ENCODE data around the gene KCNH8.

DNA sequence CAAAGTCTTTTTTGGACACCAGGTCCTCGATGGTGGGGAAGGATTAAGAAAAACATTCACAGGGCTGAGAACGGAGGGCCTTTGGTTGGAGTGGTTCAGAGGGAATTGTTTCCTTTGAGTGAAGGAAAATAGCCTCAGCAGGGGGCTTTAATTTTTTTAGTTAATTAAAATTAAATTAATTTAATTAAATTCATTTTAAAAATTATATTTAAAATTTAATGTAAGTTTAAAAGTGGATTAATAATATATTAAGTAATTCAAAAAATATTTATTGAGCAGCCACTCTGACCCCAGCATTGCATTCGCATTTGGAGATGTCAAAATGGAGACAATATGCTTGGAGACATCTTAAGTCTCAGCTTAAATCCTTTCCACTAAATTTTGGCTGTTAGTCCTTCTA, 136.7 kb downstream of the KCNH8 start:
- TF ChIP-seq PATZ1 (CRISPR knock-in tag; IDR thresholded peaks at IDR 0.05; ENCODE audit: borderline replicate concordance): no peak
- no peak for TF ChIP-seq ZNF70 (CRISPR knock-in tag; IDR thresholded peaks at IDR 0.05)
- TF ChIP-seq, protein P1, sequence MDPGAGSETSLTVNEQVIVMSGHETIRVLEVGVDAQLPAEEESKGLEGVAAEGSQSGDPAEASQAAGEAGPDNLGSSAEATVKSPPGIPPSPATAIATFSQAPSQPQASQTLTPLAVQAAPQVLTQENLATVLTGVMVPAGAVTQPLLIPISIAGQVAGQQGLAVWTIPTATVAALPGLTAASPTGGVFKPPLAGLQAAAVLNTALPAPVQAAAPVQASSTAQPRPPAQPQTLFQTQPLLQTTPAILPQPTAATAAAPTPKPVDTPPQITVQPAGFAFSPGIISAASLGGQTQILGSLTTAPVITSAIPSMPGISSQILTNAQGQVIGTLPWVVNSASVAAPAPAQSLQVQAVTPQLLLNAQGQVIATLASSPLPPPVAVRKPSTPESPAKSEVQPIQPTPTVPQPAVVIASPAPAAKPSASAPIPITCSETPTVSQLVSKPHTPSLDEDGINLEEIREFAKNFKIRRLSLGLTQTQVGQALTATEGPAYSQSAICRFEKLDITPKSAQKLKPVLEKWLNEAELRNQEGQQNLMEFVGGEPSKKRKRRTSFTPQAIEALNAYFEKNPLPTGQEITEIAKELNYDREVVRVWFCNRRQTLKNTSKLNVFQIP (CRISPR knock-in tag; IDR thresholded peaks at IDR 0.05; ENCODE audit: borderline replicate concordance, low read depth): no peak
- TF ChIP-seq ESRRG (CRISPR knock-in tag; IDR thresholded peaks at IDR 0.05): no peak
- no peak for TF ChIP-seq ZFP30 (CRISPR knock-in tag; IDR thresholded peaks at IDR 0.05)
- no peak for TF ChIP-seq ZFP3 (CRISPR knock-in tag; IDR thresholded peaks at IDR 0.05)
- no peak for TF ChIP-seq CSRNP3 (CRISPR knock-in tag; IDR thresholded peaks at IDR 0.05)
- no peak for TF ChIP-seq ISL1 (CRISPR knock-in tag; IDR thresholded peaks at IDR 0.05)
- TF ChIP-seq PPARA (CRISPR knock-in tag; IDR thresholded peaks at IDR 0.05; ENCODE audit: borderline replicate concordance): no peak
- TF ChIP-seq ZNF8 (CRISPR knock-in tag; IDR thresholded peaks at IDR 0.05): no peak
- no peak for TF ChIP-seq SNAI2 (CRISPR knock-in tag; IDR thresholded peaks at IDR 0.05)
- TF ChIP-seq ARNTL (CRISPR knock-in tag; IDR thresholded peaks at IDR 0.05; ENCODE audit: borderline replicate concordance, low read depth): no peak
- no peak for TF ChIP-seq ZNF565 (CRISPR knock-in tag; conservative IDR thresholded peaks at IDR 0.05; ENCODE audit: low read depth)

All from SK-N-SH treated with all-trans-retinoic acid at 6 μM for 48 hours (cell line).